Thyroid gland (tissue), 4 donors: Measurements from ENCODE around the gene COX5B. TPM values are rescaled to one million over a fixed set of nuclear protein-coding genes. Genes with fewer than 3 reads are reported as not detected.

Experiments
- DNase-seq, 2 donors: peaks; one replicate each; pipeline ENCODE4 v3.0.0-alpha.2; 2019
- H3K27ac ChIP-seq, 3 donors: fragments of 200-600 bp; sonication (generic); 1 replicate in 2 of 3; 2 replicates in 1 of 3; pipeline ENCODE4 v1.5.1; 2016 to 2019; ENCODE audit warnings: mild to moderate bottlenecking in 1 of 3, moderate library complexity in 1 of 3
- H3K27me3 ChIP-seq: fragments of 200-600 bp; sonication (generic); one replicate; pipeline ENCODE4 v1.5.1; 2019
- H3K36me3 ChIP-seq, 2 donors: fragments of 200-600 bp; sonication (generic); one replicate each; pipeline ENCODE4 v1.5.1; 2016 to 2019
- H3K4me1 ChIP-seq, 2 donors: fragments of 200-600 bp; sonication (generic); one replicate each; pipeline ENCODE4 v1.5.1; 2017 to 2019
- H3K4me3 ChIP-seq, 3 donors: fragments of 200-600 bp; sonication (generic); replicated peaks in 1 of 3; 1 replicate in 2 of 3; 2 replicates in 1 of 3; pipeline ENCODE4 v1.5.1; 2016; ENCODE audit warnings: mild to moderate bottlenecking in 1 of 3
- H3K9me3 ChIP-seq: fragments of 200-600 bp; sonication (generic); one replicate; pipeline ENCODE4 v1.5.1; 2017
- CTCF ChIP-seq, 6 experiments: fragments of 200-600 bp in 3 of 6; fragments of 450-650 bp in 3 of 6; sonication (generic) in 3 of 6; IDR thresholded peaks; one replicate each; pipeline ENCODE4 v1.5.1; 2016 to 2019; ENCODE audit warnings: antibody characterized with exemption in 6 of 6, mild to moderate bottlenecking in 2 of 6, inconsistent platforms in 1 of 6, moderate library complexity in 1 of 6
- POLR2A ChIP-seq, 2 donors: fragments of 450-650 bp; IDR thresholded peaks; one replicate each; pipeline ENCODE4 v1.6.1; 2017; ENCODE audit warnings: antibody characterized with exemption in 2 of 2, mild to moderate bottlenecking in 2 of 2, moderate library complexity in 1 of 2
- WGBS, 2 donors: methylation state at CpG; one replicate each; pipeline ENCODE4 v1.1.5; 2017; 5-methylcytosine and 5-hydroxymethylcytosine counted together
- intact Hi-C: fragments of 100-400 bp; cut with DNase I; formaldehyde crosslinking; loops from one replicate; pipeline ENCODE4 v1.15.1; 2023
- total RNA-seq, 4 donors: library from RNA; depleted of rRNA; stranded (reverse); fragments of >200 nt; gene quantifications; one replicate each; pipeline ENCODE4 v1.2.3, GENCODE V29; 2016

COX5B gene
- total RNA-seq, 4 donors from 2014 or later, result 216 to 731 (median 586) TPM

GRCh38 chr2:97657986-97658690 is 12.3 kb downstream of the COX5B start:
- intact Hi-C loops, result no loop called here
- Histone ChIP-seq H3K9me3 (no peaks in the 10 kb centered on the region), H3K27ac (no peak overlapping the region), H3K4me3 (no peak overlapping the region), H3K27me3 (no peaks in the 10 kb centered on the region), H3K36me3 (peaks cover 30 to 40% of the 10 kb centered on the region in 2 donors), H3K4me1 (peaks cover 12 to 20% of the 10 kb centered on the region in 2 donors)
- no peak for DNase-seq
- WGBS, 2 donors, result 88 to 92% methylated on average over 21 to 34 of the region's 37 CpGs
- TF ChIP-seq CTCF (IDR thresholded peaks at IDR 0.05) (no peak), POLR2A (IDR thresholded peaks at IDR 0.05) (no peak)

GRCh38 chr2:97658691-97659157 is 12.9 kb downstream of the COX5B start:
- TF ChIP-seq CTCF (IDR thresholded peaks at IDR 0.05) (no peak), POLR2A (IDR thresholded peaks at IDR 0.05) (no peak)
- no peak for DNase-seq
- no peaks in the 10 kb centered on the region for H3K27me3 ChIP-seq
- H3K4me3 ChIP-seq, result no peak overlapping the region
- H3K9me3 ChIP-seq, result no peaks in the 10 kb centered on the region
- peaks cover 12 to 20% of the 10 kb centered on the region in 2 donors for H3K4me1 ChIP-seq
- WGBS, 2 donors, result 89 to 95% methylated on average over 13 of the region's 13 CpGs
- no peak overlapping the region for H3K27ac ChIP-seq
- H3K36me3 ChIP-seq, result peaks cover 30 to 40% of the 10 kb centered on the region in 2 donors
- intact Hi-C loops, result no loop called here

GRCh38 chr2:97659256-97660043 is 13.6 kb downstream of the COX5B start:
- 93 to 96% methylated on average over 19 to 25 of the region's 29 CpGs for WGBS, 2 donors
- TF ChIP-seq POLR2A (IDR thresholded peaks at IDR 0.05) (no peak), CTCF (IDR thresholded peaks at IDR 0.05) (no peak)

GRCh38 chr2:97660044-97660774 is 14.3 kb downstream of the COX5B start:
- Histone ChIP-seq H3K9me3 (no peaks in the 10 kb centered on the region), H3K4me3 (no peak overlapping the region), H3K36me3 (peaks cover 30 to 40% of the 10 kb centered on the region in 2 donors), H3K27me3 (no peaks in the 10 kb centered on the region), H3K27ac (no peak overlapping the region), H3K4me1 (peaks cover 18 to 25% of the 10 kb centered on the region in 2 donors)
- intact Hi-C loops, result no loop called here
- no peak for TF ChIP-seq POLR2A (IDR thresholded peaks at IDR 0.05)
- no peak for TF ChIP-seq CTCF (IDR thresholded peaks at IDR 0.05)
- DNase-seq, result no peak
- 97 to 99% methylated on average over 18 to 20 of the region's 20 CpGs for WGBS, 2 donors

More at GRCh38 chr2:97659256-97660043, 13.6 kb downstream of the COX5B start:
- H3K36me3 ChIP-seq, result peaks cover 30 to 40% of the 10 kb centered on the region in 2 donors
- DNase-seq, result no peak
- no peaks in the 10 kb centered on the region for H3K9me3 ChIP-seq
- no peaks in the 10 kb centered on the region for H3K27me3 ChIP-seq
- no peak overlapping the region for H3K27ac ChIP-seq
- intact Hi-C loops, result no loop called here
- peaks cover 12 to 20% of the 10 kb centered on the region in 2 donors for H3K4me1 ChIP-seq
- no peak overlapping the region for H3K4me3 ChIP-seq
